CD4-positive, alpha-beta T cell treated with Interferon alpha-2 for 1 hour (primary cell): ENCODE results near the gene ARL17A.
A peak's percentile ranks its signal among the peaks of the same experiment; 100 is the strongest.
"Not testable (repeated sequence)": the region's sequence is repeated elsewhere in the genome, so short reads cannot be mapped to it uniquely, and the experiment has no call there.

Experiments
- DNase-seq, 2 donors: peaks; one replicate each; pipeline ENCODE4 v3.0.0-alpha.2; 2020 to 2022

The ARL17A gene

DNA sequence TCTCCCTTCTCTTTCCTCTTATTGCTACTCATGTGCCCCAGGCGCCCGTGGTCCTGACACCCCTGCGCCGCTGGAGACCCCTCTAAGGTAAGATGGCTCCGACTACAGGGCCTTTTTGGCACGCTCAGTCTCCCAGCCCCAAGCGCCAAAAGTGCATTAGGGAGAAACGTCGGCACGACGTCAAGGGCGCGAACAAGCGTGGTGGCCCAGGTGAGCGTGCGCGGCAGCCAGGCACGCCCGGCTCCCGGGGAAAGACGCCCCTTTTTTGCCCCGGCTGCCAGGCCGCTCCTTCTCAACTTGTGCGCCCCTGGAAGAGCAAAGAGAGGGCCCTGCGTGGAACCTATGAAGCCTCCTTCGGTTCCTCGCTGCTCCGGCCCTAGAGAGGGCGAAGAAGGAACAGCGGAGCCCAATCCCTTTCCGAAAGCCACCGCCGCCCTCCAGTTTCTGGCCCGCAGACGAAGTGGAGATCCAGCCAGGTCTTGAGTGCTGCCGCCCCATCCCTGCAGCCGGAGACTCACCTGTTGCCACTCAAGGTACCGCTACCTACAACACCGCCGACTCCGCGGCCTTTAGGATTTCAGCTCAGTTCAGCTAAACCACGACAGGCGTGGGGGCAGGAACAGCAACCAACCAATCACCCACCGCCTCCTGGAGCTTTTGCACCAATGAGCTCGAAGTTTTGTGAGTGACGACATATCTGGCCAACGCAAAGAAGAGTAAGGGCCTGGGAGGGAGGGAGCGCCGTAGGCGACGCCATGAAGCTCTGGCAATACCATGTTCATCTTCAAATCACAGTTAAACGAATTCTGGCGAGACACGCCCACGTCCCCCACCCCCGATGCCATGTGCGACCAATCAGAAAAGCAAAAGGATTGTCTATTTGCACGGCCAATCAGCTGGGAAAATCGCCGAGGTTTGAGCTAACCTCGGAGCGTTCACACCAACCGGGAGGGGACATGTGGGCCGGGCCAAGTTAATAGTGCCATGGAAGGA is at the start of gene ARL17A:
Gene ARL17A (minus strand): TSS at position 609 of the 993 bp plus-strand sequence. CDS start 3,369 bp downstream, outside the sequence.
- DNase-seq, result peak; percentile 93 to 96

DNA sequence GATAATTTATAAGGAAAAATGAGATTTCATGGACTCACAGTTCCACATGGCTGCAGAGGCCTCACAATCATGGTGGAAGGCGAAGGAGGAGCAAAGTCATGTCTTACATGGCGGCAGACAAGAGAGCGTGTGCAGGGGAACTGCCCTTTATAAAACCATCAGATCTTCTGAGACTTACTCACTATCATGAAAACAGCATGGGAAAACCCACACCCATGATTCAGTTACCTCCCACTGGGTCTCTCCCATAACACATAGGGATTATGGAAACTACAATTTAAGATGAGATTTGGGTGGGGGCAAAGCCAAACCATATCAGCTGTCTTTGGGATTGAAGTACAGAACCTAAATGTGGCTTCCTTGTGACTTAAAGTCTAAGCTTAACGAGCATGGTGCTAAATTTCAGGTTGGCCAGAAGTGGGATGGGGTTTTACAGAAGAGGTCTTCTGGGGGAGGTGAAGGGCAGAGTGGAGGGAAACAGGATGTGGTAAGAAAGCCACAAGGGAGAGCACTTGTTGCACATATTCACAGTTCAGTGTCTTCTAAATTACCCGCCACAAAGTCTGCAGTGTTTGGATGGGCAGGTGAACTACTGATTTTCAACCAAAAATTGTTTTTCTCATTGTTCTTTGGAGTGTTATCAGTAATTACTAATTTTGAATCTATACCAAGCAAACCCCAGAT is 49.4 kb upstream of the ARL17A start:
- not testable (repeated sequence) for DNase-seq

DNA sequence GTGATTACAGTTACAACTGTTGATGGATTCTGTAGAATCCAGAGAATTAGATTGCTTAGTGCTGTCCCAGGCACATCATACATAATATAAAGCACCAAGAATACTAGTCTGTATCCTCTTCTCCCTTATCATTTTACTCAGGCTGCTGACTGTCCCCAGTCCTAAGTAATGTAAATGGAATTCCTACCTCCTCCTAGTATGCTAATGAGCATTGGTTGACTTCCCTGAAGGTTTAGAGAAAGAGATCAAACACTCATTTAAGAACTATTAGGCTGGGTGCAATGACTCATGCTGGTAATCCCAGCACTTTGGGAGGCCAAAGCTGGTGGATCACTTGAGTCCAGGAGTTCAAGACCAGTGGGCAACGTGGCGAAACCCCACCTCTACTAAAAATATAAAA is 48.0 kb upstream of the ARL17A start:
- DNase-seq, result not testable (repeated sequence)

DNA sequence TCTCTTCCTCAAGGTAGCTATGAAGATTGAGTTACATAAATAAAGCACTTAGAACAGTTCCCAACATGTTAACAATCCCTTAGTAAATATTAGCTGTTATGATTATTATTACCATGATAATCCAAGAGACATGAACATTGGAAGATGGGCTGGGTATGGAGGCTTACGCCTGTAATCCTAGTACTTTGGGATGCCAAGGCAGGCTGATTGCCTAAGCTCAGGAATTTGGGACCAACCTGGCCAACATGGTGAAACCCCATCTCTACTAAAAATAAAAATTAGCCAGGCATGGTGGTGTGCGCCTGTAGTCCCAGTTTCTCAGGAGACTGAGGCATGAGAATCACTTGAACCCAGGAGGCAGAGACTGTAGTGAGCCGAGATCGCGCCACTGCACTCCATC is 45.2 kb upstream of the ARL17A start:
- DNase-seq, result not testable (repeated sequence)

DNA sequence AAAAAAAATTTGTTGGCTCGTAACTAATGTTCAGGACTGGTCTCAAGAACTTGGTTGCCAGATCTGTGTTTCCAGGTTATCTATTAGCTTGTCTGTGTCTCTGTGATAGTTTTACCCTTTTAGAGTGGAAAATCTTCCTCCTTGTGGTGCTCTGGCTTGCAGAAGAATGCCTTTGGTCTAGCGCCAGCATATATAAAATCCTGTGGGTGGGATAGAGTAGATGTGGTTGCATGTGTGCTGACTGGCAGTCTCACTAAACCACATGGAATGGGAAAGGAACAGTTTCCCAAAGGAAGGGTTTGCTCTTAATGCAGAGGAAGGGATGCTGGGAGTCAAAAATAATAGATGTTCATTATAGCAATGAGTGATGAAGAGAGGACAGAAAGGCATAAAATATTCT is 44.3 kb upstream of the ARL17A start:
- DNase-seq, result not testable (repeated sequence)

DNA sequence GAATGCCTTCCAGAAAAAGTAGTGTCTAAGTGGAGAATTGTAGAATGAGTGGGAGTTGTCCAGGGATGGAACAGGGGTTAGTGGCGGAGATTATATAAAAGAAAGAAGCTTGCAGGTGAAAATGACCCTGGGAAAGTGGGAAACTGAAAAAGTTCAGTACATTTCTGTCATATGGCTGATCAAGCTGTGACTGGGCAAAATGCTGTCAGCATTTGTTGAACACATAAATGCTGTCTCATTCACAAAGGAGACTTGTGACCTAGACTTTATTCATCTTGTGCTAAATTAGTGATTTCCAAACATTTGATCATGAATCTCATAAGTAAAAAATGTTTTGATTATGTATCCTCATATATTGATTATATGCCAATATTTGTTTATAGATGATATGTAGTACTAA is 39.5 kb upstream of the ARL17A start:
- DNase-seq, result not testable (repeated sequence)

DNA sequence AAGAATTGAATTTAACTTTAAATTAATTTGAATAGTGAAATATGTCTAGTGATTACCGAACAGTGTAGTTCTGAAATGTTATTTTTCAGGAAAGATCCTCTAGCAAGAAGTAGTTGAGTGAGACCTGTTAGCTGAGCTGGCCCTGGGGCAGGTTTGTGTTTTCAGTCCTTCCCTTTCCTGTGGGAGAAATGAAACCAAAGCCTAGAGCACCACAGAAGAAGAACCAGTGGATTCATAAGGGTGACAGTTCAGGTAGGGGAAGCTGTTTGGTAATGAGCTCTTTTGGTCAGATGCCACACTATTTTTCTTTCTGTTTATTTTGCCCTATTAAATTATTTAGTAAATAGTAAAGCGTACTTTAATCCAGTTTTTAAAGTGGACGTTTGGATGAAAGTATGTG is 37.6 kb upstream of the ARL17A start:
- not testable (repeated sequence) for DNase-seq

DNA sequence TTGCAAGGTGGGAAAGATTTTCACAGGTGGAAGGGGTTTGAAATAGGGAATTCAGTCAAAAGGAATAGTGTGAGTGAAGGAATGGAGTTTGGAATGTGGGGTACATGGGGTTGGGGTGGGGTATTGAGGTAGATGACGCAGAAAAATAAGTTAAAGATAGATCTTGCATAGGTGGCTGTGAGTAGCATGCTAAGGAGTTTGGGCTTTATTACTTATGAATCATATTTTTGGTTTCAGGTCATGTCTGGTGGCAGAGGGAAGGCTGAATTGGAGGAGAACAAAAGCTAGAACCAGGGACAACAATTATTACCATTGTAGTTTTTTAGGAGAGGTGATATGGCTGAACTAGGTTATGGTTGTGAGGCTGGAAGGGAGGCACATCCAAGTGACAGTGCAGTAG is 34.4 kb upstream of the ARL17A start:
- DNase-seq, result not testable (repeated sequence)

DNA sequence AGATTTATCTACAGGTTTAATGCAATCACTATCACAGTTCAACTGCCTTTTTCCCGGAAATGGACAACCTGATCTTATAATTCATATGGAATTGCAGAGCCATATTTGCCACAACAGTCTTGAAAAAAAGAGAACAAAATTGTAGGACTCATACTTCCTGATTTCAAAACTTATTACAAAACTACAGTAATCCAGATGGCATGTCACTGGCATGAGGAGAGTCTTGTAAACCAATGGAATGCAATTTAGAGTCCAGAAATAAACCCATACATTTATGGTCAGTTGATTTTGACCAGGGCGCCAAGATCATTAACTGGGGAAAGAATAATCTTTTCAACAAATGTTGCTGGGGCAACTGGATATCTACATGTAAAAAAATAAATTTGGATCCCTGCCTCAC is 31.8 kb upstream of the ARL17A start:
- not testable (repeated sequence) for DNase-seq

DNA sequence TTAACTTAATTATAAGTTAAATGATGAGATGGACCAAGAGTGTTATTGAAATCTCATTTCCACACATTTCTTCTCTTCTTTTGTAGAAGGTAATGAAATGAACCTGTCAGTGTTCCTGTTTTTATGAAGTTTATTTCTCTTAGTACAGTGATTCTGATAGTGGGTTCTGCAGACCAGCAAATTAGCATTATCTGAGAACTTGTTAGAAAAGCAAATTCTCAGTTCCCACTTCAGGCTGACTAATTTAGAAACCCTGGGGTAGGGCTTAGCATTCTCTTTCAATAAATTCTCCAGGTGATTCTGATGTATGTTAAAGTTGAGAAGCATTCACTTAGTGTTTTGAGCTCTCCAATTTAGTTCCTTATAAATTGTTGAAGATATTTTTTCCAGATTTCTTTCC is 23.6 kb upstream of the ARL17A start:
- DNase-seq, result not testable (repeated sequence)

DNA sequence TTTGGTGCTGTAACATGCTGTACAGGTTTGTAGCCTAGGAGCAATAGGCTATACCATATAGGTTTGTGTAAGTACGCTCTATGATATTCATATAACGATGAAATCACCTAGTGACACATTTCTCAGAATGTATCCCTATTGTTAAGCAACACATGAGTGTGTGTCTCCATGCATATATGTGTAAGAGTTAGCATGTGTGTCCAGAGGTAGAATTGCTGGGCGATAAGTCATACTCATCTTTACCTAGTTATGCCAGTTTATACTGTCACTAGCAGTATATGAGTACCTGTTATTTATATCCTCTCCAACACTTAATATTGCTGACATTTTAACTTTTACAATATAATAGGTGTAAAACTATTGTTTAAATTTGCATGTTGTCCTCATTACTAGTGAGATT is 21.3 kb upstream of the ARL17A start:
- DNase-seq, result not testable (repeated sequence)

DNA sequence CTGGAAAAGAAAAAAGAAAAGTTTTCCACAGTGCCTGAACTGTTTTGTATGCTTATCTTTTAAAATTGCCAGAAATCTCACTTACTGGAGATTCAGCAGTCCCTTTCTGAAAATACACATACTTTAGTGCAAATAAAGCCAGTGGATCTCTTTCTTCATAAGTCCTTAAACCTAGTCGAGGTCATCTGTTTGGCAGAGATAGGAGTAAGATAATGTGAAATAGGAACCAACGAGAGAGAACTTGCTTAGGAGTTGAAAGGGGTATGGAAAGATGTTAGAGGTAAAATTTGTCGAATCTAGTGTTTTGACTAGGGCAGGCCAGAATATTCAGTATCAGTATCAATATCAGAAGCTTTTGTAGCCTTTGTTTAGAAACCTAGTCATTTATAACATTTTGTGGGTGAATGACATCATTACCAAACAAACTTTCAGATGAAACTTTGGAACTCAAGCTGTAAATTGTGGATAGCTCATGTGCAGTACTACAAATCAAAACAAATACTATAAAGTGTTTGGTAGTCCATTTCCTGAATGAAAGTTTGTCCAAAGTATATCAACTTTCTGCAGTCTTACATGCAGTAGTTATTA is 18.9 kb upstream of the ARL17A start:
- not testable (repeated sequence) for DNase-seq

DNA sequence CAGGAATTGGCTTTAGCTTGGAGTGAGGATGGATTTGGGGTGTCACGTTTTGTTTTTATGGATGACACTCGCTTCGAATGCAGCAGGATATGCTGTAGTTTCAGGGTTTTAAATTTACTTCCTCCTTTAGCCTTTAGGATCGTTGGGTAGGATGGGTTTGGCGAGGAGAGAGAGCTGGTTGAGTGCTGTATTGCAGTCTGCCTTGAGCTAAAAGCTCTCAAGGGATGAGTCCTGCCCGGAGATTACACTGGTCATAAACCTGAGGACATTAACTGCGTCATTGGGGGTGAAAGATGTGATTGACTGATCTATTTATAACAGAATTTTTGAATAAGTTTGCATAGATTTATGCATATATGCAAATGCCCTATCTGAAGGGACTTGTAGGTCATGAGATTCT is 11.8 kb upstream of the ARL17A start:
- not testable (repeated sequence) for DNase-seq

DNA sequence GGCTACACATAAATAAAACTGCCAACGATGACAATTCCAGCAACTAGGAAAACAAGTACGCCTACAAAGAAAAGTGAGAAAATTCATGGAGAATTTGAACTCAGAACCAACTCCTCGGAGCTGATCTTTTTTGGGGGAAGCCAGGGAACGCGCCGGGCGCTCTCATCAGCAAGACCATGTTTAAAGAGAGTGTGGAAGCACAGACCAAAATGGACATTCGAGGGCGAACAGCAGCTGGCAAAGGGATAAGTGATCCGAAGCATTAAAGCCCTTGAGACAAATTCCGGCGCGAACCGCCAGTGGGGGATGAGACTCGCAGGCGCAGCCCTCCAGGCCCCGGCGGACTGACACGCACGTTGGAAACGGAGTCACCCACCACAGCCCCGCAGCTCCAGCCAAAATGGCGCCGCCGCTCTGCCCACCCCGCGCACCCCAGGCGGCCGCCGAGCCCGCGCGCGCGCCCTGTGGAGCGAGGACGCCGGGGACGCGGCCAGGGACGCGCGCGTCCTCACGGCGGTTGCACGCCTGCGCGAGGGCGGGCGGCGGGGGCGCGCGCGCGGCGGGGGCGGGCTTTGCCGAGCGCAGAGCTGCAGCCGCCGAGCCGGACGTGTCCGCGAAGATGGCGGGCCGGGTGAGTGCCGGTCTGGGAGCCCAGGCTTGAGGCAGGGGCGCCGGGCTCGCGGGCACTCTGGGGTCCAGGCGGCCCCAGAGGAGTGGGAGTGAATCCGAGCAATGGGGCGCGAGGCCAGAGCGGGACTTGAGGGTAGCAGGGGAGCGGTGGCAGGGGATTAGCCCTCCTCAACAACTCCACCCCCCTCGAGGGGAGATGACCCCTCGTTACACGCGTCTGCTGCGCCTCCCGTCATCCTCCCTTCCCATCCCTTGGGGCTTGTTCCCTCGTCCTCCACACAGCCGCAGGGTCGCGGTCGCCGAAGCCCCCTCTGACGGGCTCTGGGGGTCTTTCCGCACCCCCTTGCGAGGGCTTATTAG is 11.0 kb upstream of the ARL17A start, which contains the start of gene NSF:
Gene NSF (plus strand): TSS at position 513 of the 990 bp plus-strand sequence. CDS start 107 bp downstream, at position 620.
- DNase-seq, result not testable (repeated sequence)

DNA sequence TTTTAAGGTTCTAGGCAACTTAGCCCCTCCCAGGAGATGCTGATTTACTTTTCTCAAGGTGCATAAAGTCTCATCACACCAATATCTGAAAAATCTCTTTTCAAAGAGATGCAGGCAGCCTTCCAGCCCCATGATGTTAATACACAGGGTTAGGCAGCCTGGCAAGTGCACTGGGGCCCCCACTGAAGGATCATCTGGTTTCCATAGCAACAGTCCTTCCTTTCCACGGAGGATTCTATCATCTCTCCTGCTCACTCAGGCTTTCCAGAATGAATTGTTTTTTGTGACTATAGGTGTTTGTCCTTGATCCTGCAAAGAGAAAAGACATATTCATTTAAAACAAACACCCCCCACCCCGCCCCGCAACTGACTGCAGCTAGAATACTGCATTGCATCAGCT is 6.0 kb upstream of the ARL17A start:
- DNase-seq, result not testable (repeated sequence)

DNA sequence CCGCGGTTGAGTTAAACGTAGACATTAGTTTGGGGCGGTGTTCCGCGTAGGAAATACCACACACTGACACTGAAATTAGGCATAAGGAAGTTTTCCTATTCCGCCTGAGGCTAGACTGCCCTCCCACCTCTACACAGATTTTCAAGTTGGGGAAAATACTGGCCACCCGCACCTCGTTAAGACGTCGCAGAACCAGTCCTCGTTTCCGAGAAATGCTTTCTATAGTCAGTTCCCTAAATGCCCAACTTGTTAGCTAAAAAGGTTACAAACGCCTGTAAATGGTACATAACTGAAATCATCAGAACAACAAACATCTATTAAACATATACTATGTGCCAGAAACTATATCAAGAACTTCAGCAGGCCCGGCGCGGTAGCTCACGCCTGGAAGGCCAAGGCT is 591 bp upstream of the ARL17A start:
- peak in 1 of 2 donors; percentile 47 for DNase-seq

DNA sequence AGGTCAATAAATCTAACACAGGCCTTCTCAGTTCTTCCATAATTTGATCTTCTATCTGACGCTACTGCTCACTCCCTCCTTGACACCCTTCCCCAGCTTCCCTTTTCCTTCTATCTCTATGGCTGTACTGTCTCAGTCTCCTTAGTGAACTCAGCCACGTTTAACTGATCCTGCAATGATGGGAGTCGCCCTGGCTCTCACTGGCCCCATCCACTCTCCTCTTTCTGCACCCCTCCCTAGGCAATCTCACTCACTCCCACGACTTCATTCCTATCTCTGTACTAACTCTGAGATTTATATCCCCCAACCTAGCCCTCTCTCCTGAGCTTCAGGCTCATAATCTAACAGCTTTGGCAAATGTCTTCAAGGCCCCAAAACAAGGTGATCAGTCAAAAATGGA is 7.7 kb downstream of the ARL17A start:
- not testable (repeated sequence) for DNase-seq

DNA sequence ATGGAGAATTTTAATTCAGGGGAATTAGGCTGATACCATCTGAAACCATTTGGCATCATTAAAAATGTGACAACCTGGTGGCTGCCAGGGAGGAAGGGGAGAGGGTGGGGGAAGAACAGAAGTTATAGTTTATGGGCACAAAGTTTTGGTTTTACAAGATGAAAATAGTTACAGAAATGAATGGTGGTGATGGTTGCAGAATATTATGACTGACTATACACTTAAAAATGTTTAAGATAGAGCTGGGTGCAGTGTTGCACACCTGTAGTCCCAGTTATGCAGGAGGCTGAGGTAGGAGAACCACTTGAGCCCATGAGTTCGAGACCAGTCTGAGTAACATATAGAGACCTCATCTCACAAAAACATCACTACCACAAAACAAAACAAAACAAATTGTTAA is 12.5 kb downstream of the ARL17A start:
- not testable (repeated sequence) for DNase-seq

DNA sequence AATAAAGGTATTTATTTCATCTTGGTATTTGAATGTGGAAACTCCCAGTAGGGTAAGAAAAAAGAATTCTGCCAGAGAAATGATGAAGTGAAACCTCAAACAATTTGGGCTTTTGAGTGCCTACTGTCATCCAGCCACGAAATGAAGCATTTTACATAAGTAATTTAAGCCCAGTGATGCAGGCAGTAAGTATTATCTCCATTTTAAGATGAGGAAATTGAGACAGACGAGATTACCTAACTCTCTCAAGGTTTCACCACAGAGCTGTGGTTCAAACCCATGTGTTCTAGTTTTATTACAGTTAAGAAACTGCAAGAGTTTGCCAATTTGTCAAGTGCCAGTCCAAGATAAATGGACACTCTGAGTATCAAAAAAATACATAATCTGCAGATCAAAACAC is 13.2 kb downstream of the ARL17A start:
- not testable (repeated sequence) for DNase-seq

DNA sequence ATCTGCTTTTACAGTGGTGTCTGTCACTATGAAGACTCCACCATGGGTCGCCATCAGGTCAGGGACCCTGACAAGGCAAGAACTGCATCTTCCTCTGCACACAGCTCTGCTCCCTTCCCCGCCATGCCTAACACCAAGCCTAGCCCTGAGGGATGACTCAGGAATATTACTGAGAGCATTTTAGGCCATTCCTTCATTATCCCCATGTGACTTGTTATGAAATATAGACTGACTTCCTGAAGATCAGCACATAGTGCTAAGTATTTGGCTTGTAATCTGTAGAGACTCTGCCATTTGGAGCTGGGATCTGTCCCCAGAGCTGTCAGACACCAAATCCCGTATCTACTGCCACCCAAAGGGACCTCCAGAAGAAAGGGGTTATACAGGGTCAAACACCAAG is 19.4 kb downstream of the ARL17A start:
- not testable (repeated sequence) for DNase-seq

DNA sequence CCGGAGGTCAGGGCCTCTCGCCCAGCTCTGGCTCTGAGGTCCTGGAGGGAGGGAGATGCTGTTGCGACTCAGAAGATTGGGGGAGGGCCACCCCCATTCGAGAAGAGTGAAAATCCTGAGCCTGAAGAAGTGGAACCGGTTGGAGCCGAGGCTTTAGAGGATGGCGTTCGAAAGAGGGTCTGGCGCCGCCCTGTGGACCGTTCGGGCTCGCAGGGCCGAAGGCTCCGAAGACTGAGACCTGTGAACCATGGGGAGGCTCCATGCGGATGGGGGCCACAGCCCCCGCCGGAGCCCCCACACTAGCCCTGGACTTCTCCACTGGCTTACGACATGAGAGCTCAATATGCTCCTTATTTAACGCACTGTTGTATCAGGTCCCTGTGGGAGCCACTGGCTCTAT is 20.3 kb downstream of the ARL17A start:
- DNase-seq, result not testable (repeated sequence)

DNA sequence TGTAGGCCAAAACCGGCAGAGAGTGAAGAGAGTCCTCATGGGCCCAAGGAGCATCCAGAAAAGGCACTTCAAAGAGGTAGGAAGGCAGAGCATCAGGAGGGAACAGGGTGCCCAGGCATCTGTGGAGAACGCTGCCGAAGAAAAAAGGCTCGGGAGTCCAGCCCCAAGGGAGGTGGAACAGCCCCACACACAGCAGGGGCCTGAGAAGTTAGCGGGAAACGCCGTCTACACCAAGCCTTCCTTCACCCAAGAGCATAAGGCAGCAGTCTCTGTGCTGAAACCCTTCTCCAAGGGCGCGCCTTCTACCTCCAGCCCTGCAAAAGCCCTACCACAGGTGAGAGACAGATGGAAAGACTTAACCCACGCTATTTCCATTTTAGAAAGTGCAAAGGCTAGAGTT is 30.9 kb downstream of the ARL17A start:
- not testable (repeated sequence) for DNase-seq
